PC-3 (cell line): ENCODE measurements around the gene TUBA3D.
"Not testable (repeated sequence)": the region's sequence is repeated elsewhere in the genome, so short reads cannot be mapped to it uniquely, and the experiment has no call there.

Source experiments
- EZH2 ChIP-seq: fragments of 300-600 bp; sonication (generic); IDR thresholded peaks from one replicate; pipeline ENCODE4 v1.6.1; 2017; ENCODE audit warnings: antibody characterized with exemption, mild to moderate bottlenecking, low read length; ENCODE audit not compliant: unreplicated experiment
- EZH2phosphoT487 ChIP-seq: fragments of 300-600 bp; sonication (generic); IDR thresholded peaks from 2 replicates; pipeline ENCODE4 v1.6.1; 2018; ENCODE audit warnings: mild to moderate bottlenecking, antibody characterized with exemption, low read length, borderline replicate concordance
- TF ChIP-seq, protein P1 (sequence below): fragments of 300-600 bp; sonication (generic); conservative IDR thresholded peaks from 2 replicates; pipeline ENCODE4 v1.5.1; 2017; ENCODE audit warnings: antibody characterized with exemption, low read depth, mild to moderate bottlenecking, low read length

DNA sequence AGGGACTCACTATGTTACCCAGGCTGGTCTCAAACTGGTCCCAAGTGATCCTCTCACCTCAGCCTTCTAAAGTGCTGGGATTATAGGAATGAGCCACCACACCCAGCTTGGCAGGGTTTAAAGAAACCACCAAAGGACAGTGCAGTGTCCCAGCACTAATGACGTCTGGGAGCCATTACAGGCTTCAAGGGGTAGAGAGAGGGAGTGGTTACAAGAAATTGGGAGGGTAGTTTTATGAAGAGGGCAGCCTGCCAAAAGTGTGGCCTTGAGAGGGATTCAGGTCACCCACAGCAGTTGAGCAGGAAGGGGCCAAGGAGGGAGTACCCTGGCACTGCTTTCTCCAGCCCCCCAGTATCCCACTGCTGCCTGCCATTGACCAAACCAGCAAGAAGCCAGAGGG lies 1.3 kb downstream of the TUBA3D start:
- TF ChIP-seq, protein P1, sequence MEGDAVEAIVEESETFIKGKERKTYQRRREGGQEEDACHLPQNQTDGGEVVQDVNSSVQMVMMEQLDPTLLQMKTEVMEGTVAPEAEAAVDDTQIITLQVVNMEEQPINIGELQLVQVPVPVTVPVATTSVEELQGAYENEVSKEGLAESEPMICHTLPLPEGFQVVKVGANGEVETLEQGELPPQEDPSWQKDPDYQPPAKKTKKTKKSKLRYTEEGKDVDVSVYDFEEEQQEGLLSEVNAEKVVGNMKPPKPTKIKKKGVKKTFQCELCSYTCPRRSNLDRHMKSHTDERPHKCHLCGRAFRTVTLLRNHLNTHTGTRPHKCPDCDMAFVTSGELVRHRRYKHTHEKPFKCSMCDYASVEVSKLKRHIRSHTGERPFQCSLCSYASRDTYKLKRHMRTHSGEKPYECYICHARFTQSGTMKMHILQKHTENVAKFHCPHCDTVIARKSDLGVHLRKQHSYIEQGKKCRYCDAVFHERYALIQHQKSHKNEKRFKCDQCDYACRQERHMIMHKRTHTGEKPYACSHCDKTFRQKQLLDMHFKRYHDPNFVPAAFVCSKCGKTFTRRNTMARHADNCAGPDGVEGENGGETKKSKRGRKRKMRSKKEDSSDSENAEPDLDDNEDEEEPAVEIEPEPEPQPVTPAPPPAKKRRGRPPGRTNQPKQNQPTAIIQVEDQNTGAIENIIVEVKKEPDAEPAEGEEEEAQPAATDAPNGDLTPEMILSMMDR, result not testable (repeated sequence)
- TF ChIP-seq EZH2, EZH2phosphoT487: not testable (repeated sequence)
